ENCODE data around the gene EFHC2.

DNA sequence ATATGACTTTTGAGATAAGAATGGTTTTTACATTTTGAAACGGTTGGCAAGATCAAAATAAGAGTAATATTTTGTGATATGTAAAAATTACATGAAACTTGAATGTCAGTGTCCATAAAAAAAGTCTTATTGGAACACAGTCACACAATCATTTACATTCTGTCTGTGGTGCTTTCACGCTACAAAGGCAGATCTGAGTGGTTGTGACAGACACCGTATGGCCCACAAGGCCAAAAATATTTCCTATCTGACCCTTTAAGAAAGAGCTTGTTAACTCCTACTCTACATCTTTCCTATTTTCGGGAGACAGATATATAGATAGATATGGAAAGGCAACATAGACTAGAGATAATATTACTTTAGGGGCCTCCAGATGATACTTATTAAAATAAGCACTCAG is 101.9 kb downstream of the EFHC2 start:
- TF ChIP-seq, protein P1, sequence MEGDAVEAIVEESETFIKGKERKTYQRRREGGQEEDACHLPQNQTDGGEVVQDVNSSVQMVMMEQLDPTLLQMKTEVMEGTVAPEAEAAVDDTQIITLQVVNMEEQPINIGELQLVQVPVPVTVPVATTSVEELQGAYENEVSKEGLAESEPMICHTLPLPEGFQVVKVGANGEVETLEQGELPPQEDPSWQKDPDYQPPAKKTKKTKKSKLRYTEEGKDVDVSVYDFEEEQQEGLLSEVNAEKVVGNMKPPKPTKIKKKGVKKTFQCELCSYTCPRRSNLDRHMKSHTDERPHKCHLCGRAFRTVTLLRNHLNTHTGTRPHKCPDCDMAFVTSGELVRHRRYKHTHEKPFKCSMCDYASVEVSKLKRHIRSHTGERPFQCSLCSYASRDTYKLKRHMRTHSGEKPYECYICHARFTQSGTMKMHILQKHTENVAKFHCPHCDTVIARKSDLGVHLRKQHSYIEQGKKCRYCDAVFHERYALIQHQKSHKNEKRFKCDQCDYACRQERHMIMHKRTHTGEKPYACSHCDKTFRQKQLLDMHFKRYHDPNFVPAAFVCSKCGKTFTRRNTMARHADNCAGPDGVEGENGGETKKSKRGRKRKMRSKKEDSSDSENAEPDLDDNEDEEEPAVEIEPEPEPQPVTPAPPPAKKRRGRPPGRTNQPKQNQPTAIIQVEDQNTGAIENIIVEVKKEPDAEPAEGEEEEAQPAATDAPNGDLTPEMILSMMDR (IDR thresholded peaks at IDR 0.05), result no peak
- no peak for TF ChIP-seq POLR2A (IDR thresholded peaks at IDR 0.05)
